NCI-H82 treated with DMSO at 0.1 percent for 48 hours (cell line): Measurements from ENCODE around the gene USP3.
A peak's percentile ranks its signal among the peaks of the same experiment; 100 is the strongest.
"Not testable (repeated sequence)": the region's sequence is repeated elsewhere in the genome, so short reads cannot be mapped to it uniquely, and the experiment has no call there.

ENCODE experiments used
- DNase-seq: peaks from one replicate; lab custom pipeline; 2025; ENCODE audit not compliant: unreplicated experiment; lab: John Stamatoyannopoulos, UW

USP3 gene

DNA sequence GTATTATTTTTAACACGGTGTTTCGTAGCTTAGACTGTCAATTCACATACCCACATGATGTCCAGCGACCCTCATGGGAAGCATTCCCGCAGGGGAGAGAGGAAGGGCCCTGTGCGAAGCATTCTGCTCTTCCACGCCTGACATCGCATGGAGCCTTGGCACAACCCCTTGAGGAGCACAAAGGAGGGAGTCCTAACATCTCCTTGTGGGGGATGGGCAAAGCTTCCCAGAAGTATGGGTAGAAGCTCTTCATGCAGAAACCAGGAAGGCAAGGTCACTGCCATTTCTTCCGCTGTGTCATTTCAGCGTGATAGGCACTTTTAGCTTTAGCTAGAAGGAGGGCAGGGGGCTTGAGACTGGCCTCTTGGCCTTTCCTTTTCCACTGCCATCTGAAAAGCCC, 28.7 kb upstream of the USP3 start:
- DNase-seq = no peak

DNA sequence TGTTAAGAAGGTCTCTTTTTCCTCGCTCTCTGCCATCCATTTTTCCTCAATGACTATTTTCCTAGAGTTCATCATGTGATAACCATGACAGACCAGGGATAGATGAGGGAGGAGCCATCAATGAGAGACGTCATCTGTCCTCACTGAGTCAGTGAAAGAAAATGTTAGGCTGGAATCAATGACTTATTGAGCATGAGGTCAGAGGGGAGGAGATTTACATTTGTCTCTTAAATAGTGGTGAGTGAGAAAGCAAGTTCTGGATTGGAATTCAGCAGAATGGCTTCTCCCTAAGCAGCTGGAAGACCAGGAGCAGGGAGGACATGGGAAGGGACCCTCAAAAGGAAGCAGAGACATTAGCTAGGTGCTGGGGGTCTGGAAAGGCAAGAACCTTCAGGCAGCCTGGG, 28.2 kb upstream of the USP3 start:
- no peak for DNase-seq

GRCh38 chr15:63478243-63478642, 26.1 kb upstream of the USP3 start:
- DNase-seq = no peak

- no peak for DNase-seq
Measured at GRCh38 chr15:63480441-63480821, 24.0 kb upstream of the USP3 start.

DNA sequence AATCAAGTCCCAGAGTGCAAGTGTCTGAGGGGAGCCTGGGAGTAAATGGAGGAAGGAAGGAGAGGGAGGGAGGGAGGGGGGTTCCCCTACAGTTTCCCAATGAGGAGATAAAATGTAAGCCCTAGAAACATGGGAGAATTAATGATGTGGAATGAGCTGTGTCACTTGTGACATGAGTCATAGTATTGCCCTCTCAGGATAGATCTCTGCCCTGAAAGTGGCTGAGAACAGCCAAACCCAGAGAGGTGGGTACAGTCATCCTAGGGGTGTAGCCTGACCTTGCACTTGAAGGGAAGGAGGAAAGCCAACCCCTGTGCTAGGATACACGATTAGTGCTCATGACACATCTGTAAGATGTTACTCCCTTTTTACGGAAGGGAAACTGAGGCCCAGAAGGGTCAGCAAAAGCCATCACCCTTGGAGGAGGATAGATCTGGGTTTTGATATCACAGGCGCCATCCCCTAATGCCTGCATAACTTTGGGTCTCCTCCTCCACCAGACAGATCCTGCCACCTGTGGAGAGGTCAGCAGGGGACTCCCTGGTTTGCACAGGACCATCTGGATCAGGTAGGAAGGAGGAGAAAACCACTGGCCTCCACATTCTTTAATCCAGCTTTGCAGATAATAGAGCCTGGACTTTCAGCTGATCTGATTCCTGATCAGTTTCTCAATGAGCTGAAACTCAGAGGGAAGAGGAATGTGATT, 23.1 kb upstream of the USP3 start:
- DNase-seq = no peak

DNA sequence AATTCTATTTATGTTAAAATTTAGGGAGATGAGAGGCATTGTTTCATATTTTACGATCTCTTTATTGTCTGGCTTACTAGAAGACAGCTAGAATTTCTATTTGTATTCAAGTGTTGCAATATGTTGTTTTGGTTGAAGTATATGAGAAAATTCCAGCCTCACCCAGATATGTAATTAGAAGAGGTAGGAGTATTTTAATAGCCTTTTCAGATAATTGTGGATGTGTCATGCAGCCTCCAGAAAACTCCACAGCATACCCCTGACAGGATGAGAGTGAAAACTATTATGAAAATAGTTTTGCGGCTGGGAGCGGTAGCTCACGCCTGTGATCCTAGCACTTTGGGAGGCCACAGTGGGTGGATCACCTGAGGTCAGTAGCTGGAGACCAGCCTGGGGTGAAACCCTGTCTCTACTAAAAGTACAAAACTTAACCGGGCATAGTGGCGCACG, 21.5 kb upstream of the USP3 start:
- no peak for DNase-seq

- no peak for DNase-seq
Measured at GRCh38 chr15:63483521-63484371, 20.6 kb upstream of the USP3 start.

DNA sequence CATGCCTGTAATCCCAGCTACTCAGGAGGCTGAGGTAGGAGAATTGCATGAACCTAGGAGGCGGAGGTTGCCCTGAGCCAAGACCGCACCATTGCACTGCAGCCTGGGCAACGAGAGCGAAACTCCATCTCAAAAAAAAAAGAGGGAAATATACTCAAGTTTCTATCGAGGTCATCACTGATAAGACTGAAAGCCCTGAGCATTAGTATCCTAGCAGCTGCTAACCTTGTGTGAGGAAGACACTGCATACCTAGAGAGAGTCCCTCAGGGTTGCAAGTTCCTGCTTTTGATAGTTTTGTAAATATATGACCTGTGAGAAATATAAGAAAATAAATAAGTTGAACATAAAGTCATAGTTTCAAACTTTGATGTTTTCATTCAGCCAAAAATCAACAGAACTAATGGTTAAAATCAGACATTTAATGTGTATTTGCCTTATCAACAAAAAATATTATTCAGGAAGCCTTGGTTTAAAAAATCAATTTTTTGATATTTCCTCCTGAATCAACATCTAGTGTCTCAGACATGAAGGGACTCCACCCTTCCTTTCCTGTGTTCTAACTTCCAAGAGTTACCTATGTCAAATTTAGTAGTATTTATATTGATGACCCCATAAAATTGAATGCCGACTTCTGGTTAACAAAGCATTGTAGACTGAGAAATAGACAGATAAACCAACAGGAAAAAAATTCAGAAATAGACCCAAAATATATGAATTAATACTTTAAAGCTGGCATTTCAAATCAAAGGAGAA, 19.8 kb upstream of the USP3 start:
- no peak for DNase-seq

GRCh38 chr15:63487076-63487757, 17.2 kb upstream of the USP3 start:
- DNase-seq = peak; percentile 46

- DNase-seq = not testable (repeated sequence)
Measured at GRCh38 chr15:63487758-63488397, 16.5 kb upstream of the USP3 start.

DNA sequence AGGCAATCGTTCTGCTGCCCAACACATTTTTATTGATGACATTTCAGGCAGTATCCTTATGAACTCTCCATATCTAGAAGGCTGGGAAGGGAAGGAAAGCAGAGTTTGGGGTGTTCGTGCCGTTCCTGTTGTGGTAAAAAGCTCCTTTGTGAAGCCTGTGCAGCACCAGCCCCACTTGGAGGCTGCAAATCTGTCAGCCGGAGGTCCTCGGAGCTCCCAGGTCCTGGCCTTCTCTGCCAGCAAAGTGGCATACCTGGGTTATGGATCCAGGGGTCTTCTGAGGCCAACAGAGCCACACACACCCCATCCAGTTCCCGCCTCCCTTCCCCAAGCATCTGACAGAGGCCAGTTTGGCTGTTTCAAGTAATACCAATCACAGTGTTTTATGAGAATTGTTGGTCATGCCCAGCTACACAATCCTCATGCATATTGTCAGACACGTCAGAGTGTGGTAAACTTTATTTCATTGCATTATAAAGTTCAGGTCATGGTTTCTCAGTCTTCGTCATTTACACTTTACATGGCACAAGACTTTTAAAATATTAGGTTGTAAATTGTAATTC, 15.9 kb upstream of the USP3 start:
- DNase-seq = no peak

DNA sequence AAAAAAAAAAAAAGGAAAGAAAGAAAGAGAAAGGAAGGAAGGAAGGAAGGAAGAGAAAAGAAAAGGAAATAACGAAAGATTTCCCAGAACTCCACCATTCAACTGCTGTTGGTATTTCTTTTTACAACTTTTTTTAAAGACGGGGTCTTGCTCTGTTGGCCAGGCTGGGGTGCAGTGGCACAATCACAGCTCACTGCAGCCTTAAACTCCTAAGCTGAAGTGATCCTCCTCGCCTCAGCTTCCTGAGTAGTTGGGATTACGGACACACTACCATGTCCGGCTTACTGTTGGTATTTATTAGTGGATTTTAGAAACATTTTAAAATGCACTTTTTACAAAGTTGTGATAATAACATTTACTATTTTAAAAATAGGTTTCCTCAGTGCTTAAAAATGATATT, 15.0 kb upstream of the USP3 start:
- DNase-seq = no peak

GRCh38 chr15:63490345-63491034, 13.9 kb upstream of the USP3 start:
- peak; percentile 83 for DNase-seq

GRCh38 chr15:63491116-63491827, 13.1 kb upstream of the USP3 start:
- no peak for DNase-seq

DNA sequence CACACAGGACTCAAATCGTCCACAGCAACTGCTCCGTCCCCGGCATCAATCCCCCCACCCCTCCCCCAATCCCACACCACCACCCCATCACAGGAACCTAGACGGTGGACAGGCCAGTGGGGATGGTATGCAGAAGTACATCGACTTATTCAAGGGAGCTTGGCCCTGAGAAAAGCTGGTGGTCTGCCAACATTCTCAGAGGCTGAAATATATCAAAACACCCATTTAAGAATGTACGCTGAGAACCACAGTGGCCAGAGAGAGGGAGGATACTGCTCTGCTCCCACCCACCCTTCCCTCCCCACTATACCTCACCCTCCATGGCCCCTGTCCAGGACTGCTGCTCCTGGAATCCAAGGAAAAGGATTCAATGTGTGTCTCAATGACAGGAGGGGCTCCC, 12.4 kb upstream of the USP3 start:
- no peak for DNase-seq

DNA sequence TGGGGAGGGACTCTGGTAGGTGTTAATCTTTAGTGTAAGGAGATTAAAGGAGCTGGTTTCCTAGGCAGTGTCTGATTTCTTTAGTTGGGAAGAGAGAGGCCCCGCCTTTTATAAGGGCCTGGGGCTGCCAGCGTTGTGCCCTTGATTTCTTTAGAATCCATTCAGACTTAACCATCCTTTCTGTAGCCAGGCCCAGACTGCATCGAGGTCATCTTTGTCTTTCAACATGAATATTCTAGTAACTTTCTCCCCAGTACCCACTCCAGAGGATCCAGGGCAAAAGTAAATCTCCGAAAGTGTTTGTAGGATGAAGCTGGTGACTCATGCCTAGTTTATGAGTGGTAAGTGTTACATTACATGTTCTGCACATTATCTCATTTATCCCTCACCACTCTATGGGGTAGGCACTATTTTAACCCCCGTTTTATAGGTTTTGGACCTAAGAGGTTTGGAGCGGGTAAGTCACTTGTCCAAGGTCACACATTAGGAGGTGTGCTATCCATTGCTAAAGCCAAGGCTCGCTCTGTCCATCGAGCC, 11.8 kb upstream of the USP3 start:
- peak; percentile 91 for DNase-seq

GRCh38 chr15:63493436-63493835, 11.0 kb upstream of the USP3 start:
- DNase-seq = peak; percentile 80

- no peak for DNase-seq
Measured at GRCh38 chr15:63494408-63494807, 10.0 kb upstream of the USP3 start.

- peak; percentile 81 for DNase-seq
Measured at GRCh38 chr15:63495343-63495742, 9.1 kb upstream of the USP3 start.
